Immature natural killer cell (primary cell): ENCODE results near the gene UBQLN4. TPM values are rescaled to one million over a fixed set of nuclear protein-coding genes. Genes with fewer than 3 reads are reported as not detected.

Source experiments
- polyA plus RNA-seq, 3 donors: library from polyadenylated mRNA; unstranded; fragments of 300-500 nt; fragmentation: Illumina TruSeq; gene quantifications; one replicate each; pipeline ENCODE4 v1.2.3, GENCODE V29; 2021

Gene UBQLN4
- polyA plus RNA-seq, 3 donors from 2014 or later = 5.0 to 10.8 (median 7.6) TPM

Other genes with a start within 250 kb of the UBQLN4 start
- gene GON4L, start 196.6 kb downstream of the UBQLN4 start, polyA plus RNA-seq = 10 to 100 TPM in 2 of 3 donors, 1 to 10 TPM in 1; 9.7 to 41.3 (median 18.6) TPM
- gene SYT11, start 194.2 kb downstream of the UBQLN4 start, polyA plus RNA-seq = 10 to 100 TPM; 28.7 to 40.4 (median 29.8) TPM
- gene RIT1, start 142.4 kb downstream of the UBQLN4 start, polyA plus RNA-seq = 10 to 100 TPM; 27.1 to 33.5 (median 29.0) TPM
- 1 to 10 TPM; 1.0 to 7.0 (median 4.1) TPM for gene KHDC4, start 119.4 kb downstream of the UBQLN4 start, polyA plus RNA-seq
- gene RXFP4, start 112.2 kb downstream of the UBQLN4 start, polyA plus RNA-seq = under 1 TPM in 1 of 3 donors, not detected in 2; 0.78 TPM
- gene ARHGEF2, start 75.3 kb downstream of the UBQLN4 start, polyA plus RNA-seq = 10 to 100 TPM in 2 of 3 donors, 1 to 10 TPM in 1; 7.2 to 33.5 (median 11.7) TPM
- gene SSR2, start 32.8 kb downstream of the UBQLN4 start, polyA plus RNA-seq = 100 to 1,000 TPM; 469 to 608 (median 563) TPM
- gene LAMTOR2, start 984 bp upstream of the UBQLN4 start, polyA plus RNA-seq = 100 to 1,000 TPM; 144 to 204 (median 160) TPM
- gene RAB25, start 7.4 kb upstream of the UBQLN4 start, polyA plus RNA-seq = not detected
- not detected for gene MEX3A, start 28.7 kb upstream of the UBQLN4 start, polyA plus RNA-seq
- gene LMNA, start 60.9 kb upstream of the UBQLN4 start, polyA plus RNA-seq = 10 to 100 TPM in 2 of 3 donors, 1 to 10 TPM in 1; 4.4 to 14.0 (median 10.3) TPM
- 10 to 100 TPM in 1 of 3 donors, 1 to 10 TPM in 2; 2.5 to 12.4 (median 3.2) TPM for gene SEMA4A, start 99.8 kb upstream of the UBQLN4 start, polyA plus RNA-seq
- 10 to 100 TPM in 2 of 3 donors, 1 to 10 TPM in 1; 5.5 to 21.5 (median 12.1) TPM for gene SLC25A44, start 140.3 kb upstream of the UBQLN4 start, polyA plus RNA-seq
- 100 to 1,000 TPM in 2 of 3 donors, 10 to 100 TPM in 1; 67.3 to 122 (median 100) TPM for gene PMF1, start 159.2 kb upstream of the UBQLN4 start, polyA plus RNA-seq
- not detected for gene BGLAP, start 188.4 kb upstream of the UBQLN4 start, polyA plus RNA-seq
- gene PAQR6, start 194.3 kb upstream of the UBQLN4 start, polyA plus RNA-seq = 1 to 10 TPM; 1.3 to 2.5 (median 2.1) TPM
- 10 to 100 TPM in 1 of 3 donors, 1 to 10 TPM in 2; 3.8 to 29.4 (median 8.5) TPM for gene SMG5, start 229.0 kb upstream of the UBQLN4 start, polyA plus RNA-seq
- 1 to 10 TPM; 2.0 to 6.5 (median 2.7) TPM for gene TMEM79, start 230.5 kb upstream of the UBQLN4 start, polyA plus RNA-seq
- 10 to 100 TPM; 22.6 to 27.2 (median 26.3) TPM for gene GLMP, start 241.9 kb upstream of the UBQLN4 start, polyA plus RNA-seq
- not detected for gene VHLL, start 245.5 kb upstream of the UBQLN4 start, polyA plus RNA-seq